22Rv1 (cell line): Measurements from ENCODE around the gene ANAPC10.

ENCODE experiments used
- ZFX ChIP-seq: fragments of 450-650 bp; IDR thresholded peaks from 2 replicates; pipeline ENCODE4 v1.6.1; 2017; ENCODE audit warnings: antibody characterized with exemption, borderline replicate concordance
- TF ChIP-seq, protein P1 (sequence below): fragments of 450-650 bp; IDR thresholded peaks from 2 replicates; pipeline ENCODE4 v1.5.1; 2017; ENCODE audit warnings: mild to moderate bottlenecking

DNA sequence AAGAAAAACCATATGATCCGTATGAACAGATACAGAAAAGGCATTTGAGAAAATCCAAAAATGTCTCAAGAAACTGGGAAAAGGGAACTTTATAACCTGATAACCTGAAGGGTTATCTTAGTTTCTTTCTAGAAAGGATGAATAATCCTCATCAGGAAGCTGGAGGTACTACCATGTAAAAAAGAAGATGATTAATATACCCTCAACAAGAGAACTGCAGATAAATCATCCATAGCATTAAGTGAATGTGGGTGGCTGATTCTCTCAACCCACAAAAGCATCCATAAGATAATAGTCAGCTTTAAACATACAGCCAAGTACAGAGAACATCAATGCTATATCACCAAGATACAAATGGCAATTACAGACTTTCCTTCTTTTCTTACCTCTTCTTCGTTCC lies 26.4 kb downstream of the ANAPC10 start:
- TF ChIP-seq, protein P1, sequence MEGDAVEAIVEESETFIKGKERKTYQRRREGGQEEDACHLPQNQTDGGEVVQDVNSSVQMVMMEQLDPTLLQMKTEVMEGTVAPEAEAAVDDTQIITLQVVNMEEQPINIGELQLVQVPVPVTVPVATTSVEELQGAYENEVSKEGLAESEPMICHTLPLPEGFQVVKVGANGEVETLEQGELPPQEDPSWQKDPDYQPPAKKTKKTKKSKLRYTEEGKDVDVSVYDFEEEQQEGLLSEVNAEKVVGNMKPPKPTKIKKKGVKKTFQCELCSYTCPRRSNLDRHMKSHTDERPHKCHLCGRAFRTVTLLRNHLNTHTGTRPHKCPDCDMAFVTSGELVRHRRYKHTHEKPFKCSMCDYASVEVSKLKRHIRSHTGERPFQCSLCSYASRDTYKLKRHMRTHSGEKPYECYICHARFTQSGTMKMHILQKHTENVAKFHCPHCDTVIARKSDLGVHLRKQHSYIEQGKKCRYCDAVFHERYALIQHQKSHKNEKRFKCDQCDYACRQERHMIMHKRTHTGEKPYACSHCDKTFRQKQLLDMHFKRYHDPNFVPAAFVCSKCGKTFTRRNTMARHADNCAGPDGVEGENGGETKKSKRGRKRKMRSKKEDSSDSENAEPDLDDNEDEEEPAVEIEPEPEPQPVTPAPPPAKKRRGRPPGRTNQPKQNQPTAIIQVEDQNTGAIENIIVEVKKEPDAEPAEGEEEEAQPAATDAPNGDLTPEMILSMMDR = no peak
- TF ChIP-seq ZFX = no peak
